NCI-H1105 treated with DMSO at 0.1 percent for 48 hours (cell line): ENCODE measurements around the gene LHPP.
A peak's percentile ranks its signal among the peaks of the same experiment; 100 is the strongest.
"Not testable (repeated sequence)": the region's sequence is repeated elsewhere in the genome, so short reads cannot be mapped to it uniquely, and the experiment has no call there.

Experiments used
- DNase-seq: peaks from one replicate; lab custom pipeline; 2025; lab: John Stamatoyannopoulos, UW

LHPP gene

GRCh38 chr10:124608093-124608721, 146.6 kb downstream of the LHPP start:
- DNase-seq, result no peak

- no peak for DNase-seq
Measured at GRCh38 chr10:124609698-124610097, 148.1 kb downstream of the LHPP start.

- not testable (repeated sequence) for DNase-seq
Measured at GRCh38 chr10:124610186-124610585, 148.6 kb downstream of the LHPP start.

GRCh38 chr10:124610851-124611250, 149.2 kb downstream of the LHPP start:
- DNase-seq, result not testable (repeated sequence)

GRCh38 chr10:124611738-124612137, 150.1 kb downstream of the LHPP start:
- DNase-seq, result no peak

GRCh38 chr10:124612611-124613498, 151.2 kb downstream of the LHPP start:
- no peak for DNase-seq

GRCh38 chr10:124614003-124614659, 152.5 kb downstream of the LHPP start:
- no peak for DNase-seq

GRCh38 chr10:124615259-124615658, 153.6 kb downstream of the LHPP start:
- no peak for DNase-seq

- DNase-seq, result no peak
Measured at GRCh38 chr10:124616040-124616835, 154.6 kb downstream of the LHPP start.

GRCh38 chr10:124616836-124617130, 155.2 kb downstream of the LHPP start:
- DNase-seq, result no peak

GRCh38 chr10:124618470-124619073, 156.9 kb downstream of the LHPP start:
- DNase-seq, result no peak

GRCh38 chr10:124619195-124619594, 157.6 kb downstream of the LHPP start:
- no peak for DNase-seq

- no peak for DNase-seq
Measured at GRCh38 chr10:124619802-124620490, 158.3 kb downstream of the LHPP start.

GRCh38 chr10:124621637-124622036, 160.0 kb downstream of the LHPP start:
- DNase-seq, result no peak

GRCh38 chr10:124622158-124622557, 160.5 kb downstream of the LHPP start:
- no peak for DNase-seq

- DNase-seq, result no peak
Measured at GRCh38 chr10:124622866-124623536, 161.4 kb downstream of the LHPP start.

GRCh38 chr10:124624006-124624405, 162.4 kb downstream of the LHPP start:
- DNase-seq, result no peak

- DNase-seq, result peak; percentile 59
Measured at GRCh38 chr10:124624466-124624865, 162.8 kb downstream of the LHPP start.

GRCh38 chr10:124624895-124625294, 163.3 kb downstream of the LHPP start:
- peak; percentile 11 for DNase-seq

- no peak for DNase-seq
Measured at GRCh38 chr10:124625831-124626238, 164.2 kb downstream of the LHPP start.
